ENCODE measurements around the gene SOD2. TPM values are rescaled to one million over a fixed set of nuclear protein-coding genes. Genes with fewer than 3 reads are reported as not detected.

The SOD2 gene
- total RNA-seq, 2 donors from 2014 or later = 243 to 555 TPM

Other genes with a start within 250 kb of the SOD2 start
- 10 to 100 TPM; 43.4 to 45.3 TPM for gene WTAP, start 34.3 kb upstream of the SOD2 start, total RNA-seq
- gene ACAT2, start 68.8 kb upstream of the SOD2 start, total RNA-seq = 1 to 10 TPM; 1.5 to 1.6 TPM
- gene TCP1, start 96.4 kb upstream of the SOD2 start, total RNA-seq = 100 to 1,000 TPM; 101 to 102 TPM
- 10 to 100 TPM; 62.3 to 66.0 TPM for gene MRPL18, start 97.2 kb upstream of the SOD2 start, total RNA-seq
- gene PNLDC1, start 107.0 kb upstream of the SOD2 start, total RNA-seq = under 1 TPM in 1 of 2 donors, not detected in 1; 0.33 TPM
- not detected for gene MAS1, start 197.7 kb upstream of the SOD2 start, total RNA-seq